ENCODE results near the gene CYB561A3. TPM values are rescaled to one million over a fixed set of nuclear protein-coding genes. Genes with fewer than 3 reads are reported as not detected.
A peak's percentile ranks its signal among the peaks of the same experiment; 100 is the strongest.

The CYB561A3 gene
- total and polyA plus RNA-seq, 2 of the 13 experiments (the other 11 are each of a cell fraction or from before 2014, with no cell fraction given): 11.4 to 14.9 TPM

GRCh38 chr11:61352038-61352437, 9.6 kb downstream of the CYB561A3 start:
- no peaks in the 10 kb centered on the region for H3K27me3 ChIP-seq (ENCODE audit: control insufficient read depth in 1 of 2, insufficient read depth in 2 of 2, low read length in 2 of 2)
- no peak overlapping the region for H3K4me2 ChIP-seq (ENCODE audit: low read depth, low read length)
- H3K4me1 ChIP-seq (ENCODE audit: insufficient read depth, low read length): peaks cover 3% of the 10 kb centered on the region; the same call in 1 of the 2 replicates
- CTCF ChIA-PET (ENCODE audit: low intra/inter-chr PET ratio, low total read pairs): interaction anchor here (0.5 kb wide), 1 partner anchor 395 kb away, joined by 3 read pairs; no protein-coding TSS in a partner anchor
- H3K79me2 ChIP-seq (ENCODE audit: insufficient read depth, low read length): no peaks in the 10 kb centered on the region
- WGBS (ENCODE audit: low lambda C conversion rate): 86% methylated on average over 8 of the region's 8 CpGs
- ATAC-seq: no peak
- DNase-seq (ENCODE audit: low spot score): no peak
- in situ Hi-C loops (cut with HindIII; ENCODE audit: extremely low pct_ligation_motif_present, low pct_unique_long_range_greater_than_20kb): no loop called here
- H3K27ac ChIP-seq (ENCODE audit: extremely low read length, insufficient read depth, low read length): no peak overlapping the region
- 0 out of 2 replicates have a peak, but pooled peaks have one; percentile 34 for TF ChIP-seq SSRP1 (CRISPR knock-in tag; IDR thresholded peaks at IDR 0.05)
- TF ChIP-seq, protein P1, sequence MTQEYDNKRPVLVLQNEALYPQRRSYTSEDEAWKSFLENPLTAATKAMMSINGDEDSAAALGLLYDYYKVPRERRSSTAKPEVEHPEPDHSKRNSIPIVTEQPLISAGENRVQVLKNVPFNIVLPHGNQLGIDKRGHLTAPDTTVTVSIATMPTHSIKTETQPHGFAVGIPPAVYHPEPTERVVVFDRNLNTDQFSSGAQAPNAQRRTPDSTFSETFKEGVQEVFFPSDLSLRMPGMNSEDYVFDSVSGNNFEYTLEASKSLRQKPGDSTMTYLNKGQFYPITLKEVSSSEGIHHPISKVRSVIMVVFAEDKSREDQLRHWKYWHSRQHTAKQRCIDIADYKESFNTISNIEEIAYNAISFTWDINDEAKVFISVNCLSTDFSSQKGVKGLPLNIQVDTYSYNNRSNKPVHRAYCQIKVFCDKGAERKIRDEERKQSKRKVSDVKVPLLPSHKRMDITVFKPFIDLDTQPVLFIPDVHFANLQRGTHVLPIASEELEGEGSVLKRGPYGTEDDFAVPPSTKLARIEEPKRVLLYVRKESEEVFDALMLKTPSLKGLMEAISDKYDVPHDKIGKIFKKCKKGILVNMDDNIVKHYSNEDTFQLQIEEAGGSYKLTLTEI (CRISPR knock-in tag; conservative IDR thresholded peaks at IDR 0.05): no peak
- TF ChIP-seq PATZ1 (CRISPR knock-in tag; IDR thresholded peaks at IDR 0.05): no peak
- no peak for TF ChIP-seq NFYC (CRISPR knock-in tag; IDR thresholded peaks at IDR 0.05)
- TF ChIP-seq ZBTB20 (CRISPR knock-in tag; IDR thresholded peaks at IDR 0.05; ENCODE audit: borderline replicate concordance, low read depth): no peak
- TF ChIP-seq ZBTB25 (CRISPR knock-in tag; IDR thresholded peaks at IDR 0.05): no peak
- TF ChIP-seq ZNF768 (CRISPR knock-in tag; IDR thresholded peaks at IDR 0.05): 0 out of 2 replicates have a peak, but pooled peaks have one; percentile 21
- TF ChIP-seq, protein P2, sequence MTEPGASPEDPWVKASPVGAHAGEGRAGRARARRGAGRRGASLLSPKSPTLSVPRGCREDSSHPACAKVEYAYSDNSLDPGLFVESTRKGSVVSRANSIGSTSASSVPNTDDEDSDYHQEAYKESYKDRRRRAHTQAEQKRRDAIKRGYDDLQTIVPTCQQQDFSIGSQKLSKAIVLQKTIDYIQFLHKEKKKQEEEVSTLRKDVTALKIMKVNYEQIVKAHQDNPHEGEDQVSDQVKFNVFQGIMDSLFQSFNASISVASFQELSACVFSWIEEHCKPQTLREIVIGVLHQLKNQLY (CRISPR knock-in tag; IDR thresholded peaks at IDR 0.05): no peak
- TF ChIP-seq ZNF501 (CRISPR knock-in tag; IDR thresholded peaks at IDR 0.05): no peak
- no TSS peak for BruUV-seq (replicated peaks)
- intact Hi-C loops (cut with micrococcal nuclease; ENCODE audit: unreplicated experiment): no loop called here
- peaks cover 6 to 9% of the 10 kb centered on the region in 2 experiments; a peak in 3 of 5 replicates for H3K36me3 ChIP-seq (replicated peaks in 1 of 2; ENCODE audit: control insufficient read depth in 1 of 2, insufficient read depth in 2 of 2, low read length in 2 of 2)
- no peak for FAIRE-seq
- no peak overlapping the region for H3K4me3 ChIP-seq (replicated peaks in 1 of 3; ENCODE audit: insufficient read depth in 1 of 3, low read depth in 2 of 3, low read length in 3 of 3)
- H2AFZ ChIP-seq (ENCODE audit: low read length): no peak overlapping the region
- H3K9ac ChIP-seq (ENCODE audit: insufficient read depth, low read depth, low read length): no peak overlapping the region
- no peaks in the 10 kb centered on the region for H4K20me1 ChIP-seq (ENCODE audit: insufficient read depth, low read length)
- POLR2A ChIA-PET: interaction anchor here (1.5 kb wide), 1 partner anchor 10 kb away, joined by 7 read pairs; the partner anchor contains the start of genes CYB561A3 and TMEM138
- no peaks in the 10 kb centered on the region for H3K9me3 ChIP-seq (ENCODE audit: low read length)

All from HepG2 (cell line).